Tibial artery (tissue), 4 donors: Measurements from ENCODE around the gene TOM1.

Source experiments
- DNase-seq, 2 donors: peaks; one replicate each; pipeline ENCODE4 v3.0.0-alpha.2; 2019
- H3K27ac ChIP-seq, 2 donors: fragments of 200-600 bp; sonication (generic) in 1 of 2; 1 replicate in 1 of 2; 2 replicates in 1 of 2; pipeline ENCODE4 v1.5.1; 2018 to 2019; ENCODE audit warnings: mild to moderate bottlenecking in 1 of 2
- H3K27me3 ChIP-seq, 2 donors: fragments of 200-600 bp; sonication (generic) in 1 of 2; one replicate each; pipeline versions ENCODE4 v1.5.1 to v1.6.0; 2016 to 2019
- H3K36me3 ChIP-seq, 3 donors: fragments of 200-600 bp; sonication (generic) in 2 of 3; one replicate each; pipeline ENCODE4 v1.5.1; 2016 to 2019; ENCODE audit warnings: mild to moderate bottlenecking in 2 of 3
- H3K4me1 ChIP-seq, 4 donors: fragments of 200-600 bp; sonication (generic) in 2 of 4; 1 replicate in 3 of 4; 2 replicates in 1 of 4; pipeline ENCODE4 v1.5.1; 2016 to 2019
- H3K4me3 ChIP-seq, 2 donors: fragments of 200-600 bp; sonication (generic) in 1 of 2; 1 replicate in 1 of 2; 2 replicates in 1 of 2; pipeline ENCODE4 v1.5.1; 2018 to 2019; ENCODE audit warnings: mild to moderate bottlenecking in 2 of 2
- H3K9me3 ChIP-seq, 3 donors: fragments of 200-600 bp; sonication (generic) in 1 of 3; one replicate each; pipeline ENCODE4 v1.5.1; 2016 to 2019
- intact Hi-C: fragments of 100-400 bp; cut with DNase I; formaldehyde crosslinking; loops from one replicate; pipeline ENCODE4 v1.15.0; 2023; ENCODE audit warnings: low total_unique reads
- TF ChIP-seq, protein P1 (sequence below), 2 experiments: fragments of 200-600 bp in 1 of 2; fragments of 450-650 bp in 1 of 2; IDR thresholded peaks; one replicate each; pipeline ENCODE4 v1.5.1; 2017 to 2019; ENCODE audit warnings: antibody characterized with exemption in 2 of 2, mild to moderate bottlenecking in 1 of 2, moderate library complexity in 1 of 2

TOM1 gene

DNA sequence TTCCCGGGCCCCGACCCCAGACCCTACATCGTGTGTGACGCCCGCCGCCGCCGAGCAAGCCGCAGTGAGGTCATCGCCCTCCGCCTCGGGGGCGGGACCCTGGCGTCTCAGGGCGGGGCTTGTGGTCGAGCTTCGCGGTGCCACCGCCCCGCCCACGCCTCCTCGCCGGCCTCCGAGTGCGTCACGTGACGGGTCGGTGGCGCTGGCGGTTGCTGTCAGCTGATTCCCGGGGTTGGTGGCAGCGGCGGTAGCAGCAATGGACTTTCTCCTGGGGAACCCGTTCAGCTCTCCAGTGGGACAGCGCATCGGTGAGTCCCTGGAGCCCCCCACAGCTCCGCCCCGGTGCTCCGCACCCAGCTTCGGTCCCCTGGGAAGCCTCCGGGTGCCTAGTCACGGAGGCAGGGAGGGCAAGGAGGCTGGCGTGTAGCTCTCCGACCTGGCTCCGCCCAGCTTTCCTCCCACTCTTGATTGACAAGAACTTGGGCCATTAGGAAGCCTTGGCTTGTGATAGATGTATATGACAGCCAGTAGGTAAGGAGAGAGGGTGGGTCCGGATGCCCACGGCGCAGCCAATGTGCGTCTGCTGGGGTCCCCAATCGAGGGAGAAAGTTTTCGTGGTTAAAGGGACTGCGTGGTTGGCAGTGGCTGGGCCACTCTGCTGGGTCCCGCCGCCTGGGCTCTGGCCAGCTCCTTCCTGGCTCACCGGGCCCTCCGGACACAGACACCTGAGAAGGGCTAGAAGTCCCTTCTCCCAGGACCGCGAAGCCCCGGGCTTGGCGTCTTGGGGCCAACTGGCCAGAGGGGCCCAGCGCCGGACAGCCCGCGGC, at the start of gene TOM1:
TSS of gene TOM1 (plus strand) at position 222 of the 827 bp plus-strand sequence. CDS start at position 257, 35 bp downstream.
- intact Hi-C loops = no loop called here
- Histone ChIP-seq H3K9me3 (no peaks in the 10 kb centered on the region), H3K27me3 (no peaks in the 10 kb centered on the region), H3K36me3 (peaks cover 0 to 4% (median 0%) of the 10 kb centered on the region in 3 donors), H3K4me1 (peaks cover 0 to 22% (median 11%) of the 10 kb centered on the region in 4 donors), H3K4me3 (peak within 1 kb of the TSS; percentile 69 to 87), H3K27ac (peak within 1 kb of the TSS; percentile 97)
- TF ChIP-seq, protein P1, sequence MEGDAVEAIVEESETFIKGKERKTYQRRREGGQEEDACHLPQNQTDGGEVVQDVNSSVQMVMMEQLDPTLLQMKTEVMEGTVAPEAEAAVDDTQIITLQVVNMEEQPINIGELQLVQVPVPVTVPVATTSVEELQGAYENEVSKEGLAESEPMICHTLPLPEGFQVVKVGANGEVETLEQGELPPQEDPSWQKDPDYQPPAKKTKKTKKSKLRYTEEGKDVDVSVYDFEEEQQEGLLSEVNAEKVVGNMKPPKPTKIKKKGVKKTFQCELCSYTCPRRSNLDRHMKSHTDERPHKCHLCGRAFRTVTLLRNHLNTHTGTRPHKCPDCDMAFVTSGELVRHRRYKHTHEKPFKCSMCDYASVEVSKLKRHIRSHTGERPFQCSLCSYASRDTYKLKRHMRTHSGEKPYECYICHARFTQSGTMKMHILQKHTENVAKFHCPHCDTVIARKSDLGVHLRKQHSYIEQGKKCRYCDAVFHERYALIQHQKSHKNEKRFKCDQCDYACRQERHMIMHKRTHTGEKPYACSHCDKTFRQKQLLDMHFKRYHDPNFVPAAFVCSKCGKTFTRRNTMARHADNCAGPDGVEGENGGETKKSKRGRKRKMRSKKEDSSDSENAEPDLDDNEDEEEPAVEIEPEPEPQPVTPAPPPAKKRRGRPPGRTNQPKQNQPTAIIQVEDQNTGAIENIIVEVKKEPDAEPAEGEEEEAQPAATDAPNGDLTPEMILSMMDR (IDR thresholded peaks at IDR 0.05) = no peak
- DNase-seq = peak; percentile 96 to 98

DNA sequence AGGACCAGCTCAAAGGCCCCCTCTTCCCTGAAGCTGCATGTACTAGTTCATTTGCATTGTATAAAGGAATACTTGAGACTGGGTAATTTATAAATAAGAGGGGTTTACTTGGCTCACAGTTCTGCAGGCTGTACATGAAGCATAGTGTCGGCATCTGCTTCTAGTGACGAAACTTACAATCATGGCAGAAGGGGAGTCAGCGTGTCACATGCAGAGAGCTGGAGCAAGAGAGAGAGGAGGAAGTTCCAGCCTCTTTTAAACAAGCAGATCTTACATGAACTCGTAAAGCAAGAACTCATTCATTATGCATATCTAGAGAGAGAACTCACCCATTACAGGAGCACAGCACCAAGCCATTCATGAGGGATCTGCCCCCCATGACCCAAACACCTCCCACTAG, 49.5 kb upstream of the TOM1 start:
- intact Hi-C loops = no loop called here
- Histone ChIP-seq H3K4me1 (no peaks in the 10 kb centered on the region), H3K27ac (no peak overlapping the region), H3K9me3 (no peaks in the 10 kb centered on the region), H3K36me3 (no peaks in the 10 kb centered on the region), H3K4me3 (no peak overlapping the region), H3K27me3 (peaks cover 0 to 15% of the 10 kb centered on the region in 2 donors)
- no peak for DNase-seq
- TF ChIP-seq, protein P1 (IDR thresholded peaks at IDR 0.05) = no peak

DNA sequence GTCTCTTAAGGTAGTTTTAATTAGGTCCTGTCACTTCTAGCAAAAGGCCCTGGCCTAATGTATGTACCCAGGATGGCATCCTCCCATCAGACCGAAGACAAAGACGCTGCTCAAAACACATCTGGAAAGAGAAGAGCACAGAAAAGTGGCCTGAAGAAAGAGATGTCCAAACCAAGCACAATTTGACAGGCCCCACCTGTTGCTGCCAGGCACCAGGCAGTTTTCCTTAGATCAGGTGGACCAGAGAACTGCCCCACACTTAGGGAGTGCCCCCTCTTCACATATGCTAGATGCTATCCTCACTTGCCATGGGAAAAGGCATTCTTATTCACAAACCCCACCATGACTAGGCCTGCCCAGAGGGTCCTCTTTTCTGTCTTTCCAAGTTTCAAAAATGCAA, 45.7 kb upstream of the TOM1 start:
- intact Hi-C loops = no loop called here
- TF ChIP-seq, protein P1 (IDR thresholded peaks at IDR 0.05) = no peak
- H3K27ac ChIP-seq = no peak overlapping the region

DNA sequence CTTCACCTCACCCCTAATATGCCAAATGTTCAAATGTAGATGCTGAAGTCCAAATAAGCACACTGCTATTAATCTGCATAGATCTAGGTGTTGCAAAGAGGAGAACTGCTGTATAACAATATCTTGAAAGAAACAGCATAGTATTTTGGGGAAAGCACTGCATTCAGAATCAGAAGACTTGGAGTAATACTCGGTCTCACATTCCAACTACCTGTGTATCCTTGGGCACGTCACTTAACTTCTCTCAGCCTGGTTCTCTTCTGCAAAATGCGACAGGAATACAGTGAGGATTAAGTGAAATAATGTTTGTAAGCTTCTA, 42.7 kb upstream of the TOM1 start:
- H3K36me3 ChIP-seq = peaks cover 0 to under 1% (median 0%) of the 10 kb centered on the region in 3 donors
- H3K27ac ChIP-seq = peak overlapping the region; percentile 98 to 99
- no peaks in the 10 kb centered on the region for H3K9me3 ChIP-seq
- DNase-seq = no peak
- H3K4me3 ChIP-seq = peak overlapping the region; percentile 93 to 94
- TF ChIP-seq, protein P1 (IDR thresholded peaks at IDR 0.05) = no peak
- no peaks in the 10 kb centered on the region for H3K27me3 ChIP-seq
- H3K4me1 ChIP-seq = peaks cover 0 to 16% (median 13%) of the 10 kb centered on the region in 4 donors
- intact Hi-C loops = no loop called here

More for the DNA sequence above, 45.7 kb upstream of the TOM1 start:
- Histone ChIP-seq H3K36me3 (no peaks in the 10 kb centered on the region), H3K9me3 (no peaks in the 10 kb centered on the region), H3K27me3 (no peaks in the 10 kb centered on the region), H3K4me3 (no peak overlapping the region), H3K4me1 (peaks cover 0 to 15% (median 12%) of the 10 kb centered on the region in 4 donors)
- DNase-seq = no peak

DNA sequence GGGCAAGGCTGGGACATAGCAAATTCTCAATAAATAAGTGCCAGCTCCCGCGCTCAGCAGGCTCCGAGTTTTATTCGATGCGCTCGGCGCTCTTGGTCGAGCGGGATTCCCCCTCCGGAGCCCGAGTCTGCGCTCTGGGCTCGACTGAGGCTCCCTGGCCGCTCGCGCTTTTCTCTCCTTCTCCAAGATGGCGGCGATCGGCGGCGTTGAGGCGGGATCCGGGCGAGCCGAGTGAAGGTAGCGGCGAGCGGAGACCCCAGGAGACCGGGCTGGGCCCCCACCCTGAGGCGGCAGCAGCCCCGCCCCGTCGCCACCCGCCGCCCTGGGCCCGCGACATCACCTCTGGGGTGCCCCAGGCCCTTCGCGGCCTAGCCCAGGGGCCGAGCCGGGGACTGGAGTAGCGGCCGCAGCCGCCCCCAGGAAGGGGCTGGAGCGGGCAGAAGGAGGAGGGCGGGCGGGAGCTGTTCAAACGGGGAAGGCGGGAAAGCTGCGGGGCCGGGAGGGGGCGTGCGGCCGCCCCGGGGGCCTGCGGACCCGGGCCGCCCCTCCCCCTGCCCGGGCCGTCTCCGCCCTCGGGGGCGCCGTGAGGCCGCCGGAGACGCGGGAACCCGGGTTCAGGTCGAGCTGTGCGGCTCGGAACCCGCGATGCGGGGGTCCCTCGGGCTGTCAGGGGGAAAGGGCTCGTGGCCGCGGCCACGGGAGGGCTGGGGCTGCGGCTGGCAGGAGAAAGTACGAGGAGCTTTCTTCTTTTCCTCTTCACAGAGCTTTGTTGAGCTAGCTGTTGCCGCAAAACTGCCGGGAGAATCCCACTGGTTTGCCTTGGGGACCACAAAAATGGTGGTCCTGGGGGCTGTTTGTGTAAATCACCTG, 42.1 kb upstream of the TOM1 start, which contains the start of gene HMGXB4:
TSS of gene HMGXB4 (plus strand) at position 173 of the 870 bp plus-strand sequence. CDS start 4,898 bp downstream, outside the sequence.
- peaks cover 3 to 6% (median 6%) of the 10 kb centered on the region in 3 donors for H3K36me3 ChIP-seq
- intact Hi-C loops = no loop called here

More for the DNA sequence above, 42.1 kb upstream of the TOM1 start, which contains the start of gene HMGXB4:
- Histone ChIP-seq H3K4me3 (peak within 1 kb of the TSS; percentile 93 to 94), H3K9me3 (no peaks in the 10 kb centered on the region), H3K27me3 (no peaks in the 10 kb centered on the region), H3K4me1 (peaks cover 0 to 16% (median 13%) of the 10 kb centered on the region in 4 donors), H3K27ac (peak within 1 kb of the TSS; percentile 98 to 99)
- DNase-seq = peak; percentile 83 to 90
- TF ChIP-seq, protein P1 (IDR thresholded peaks at IDR 0.05) = peak in 1 of 2 experiments; percentile 6
